Liver (tissue), 3 donors: ENCODE results near the gene DNAH17.

Experiments
- CTCF ChIP-seq: fragments of 150-350 bp; IDR thresholded peaks from 2 replicates; pipeline ENCODE4 v1.5.1; 2017; ENCODE audit warnings: improper control_type of control experiment, low read depth, low read length; ENCODE audit not compliant: missing input control
- RAD21 ChIP-seq, 2 donors: IDR thresholded peaks; 2 replicates each; pipeline ENCODE4 v1.6.1; 2016; ENCODE audit warnings: antibody characterized with exemption in 2 of 2, mild to moderate bottlenecking in 2 of 2
- donor health status: healthy.
- donor health status: healthy.

GRCh38 chr17:78624324-78625151 is 47.3 kb upstream of the DNAH17 start:
- no peak for TF ChIP-seq RAD21 (IDR thresholded peaks at IDR 0.05)
- no peak for TF ChIP-seq CTCF
